ENCODE results near the gene PIK3C3. TPM values are rescaled to one million over a fixed set of nuclear protein-coding genes. Genes with fewer than 3 reads are reported as not detected.

Gene PIK3C3
- polyA plus RNA-seq, 1 experiment = 77.5 TPM

GRCh38 chr18:41932899-41933298 lies 22.1 kb upstream of the PIK3C3 start:
- no peak overlapping the region for H3K27ac ChIP-seq (ENCODE audit: low read depth, low read length)
- no peak overlapping the region for H3K4me3 ChIP-seq (ENCODE audit: low read depth, low read length)
- DNase-seq (ENCODE audit: low read depth, low spot score) = no peak
- H3K9me3 ChIP-seq (ENCODE audit: control insufficient read depth, insufficient read depth, low read length) = no peaks in the 10 kb centered on the region
- POLR2A ChIA-PET = no interaction called here
- TF ChIP-seq CTCF (IDR thresholded peaks at IDR 0.05; ENCODE audit: low read depth, low read length) = no peak
- CTCF ChIA-PET = interaction anchor here (0.7 kb wide), 1 partner anchor 95 kb away, joined by 3 read pairs; no protein-coding TSS in a partner anchor
- no peaks in the 10 kb centered on the region for H3K27me3 ChIP-seq (ENCODE audit: control insufficient read depth, insufficient read depth, low read length)

- TF ChIP-seq CTCF (IDR thresholded peaks at IDR 0.05; ENCODE audit: low read depth, low read length) = no peak
- Histone ChIP-seq H3K4me3 (ENCODE audit: low read depth, low read length) (no peak overlapping the region), H3K27ac (ENCODE audit: low read depth, low read length) (no peak overlapping the region), H3K9me3 (ENCODE audit: control insufficient read depth, insufficient read depth, low read length) (no peaks in the 10 kb centered on the region), H3K27me3 (ENCODE audit: control insufficient read depth, insufficient read depth, low read length) (no peaks in the 10 kb centered on the region)
- POLR2A ChIA-PET = no interaction called here
- CTCF ChIA-PET = no interaction called here
- DNase-seq (ENCODE audit: low read depth, low spot score) = no peak
Observed at GRCh38 chr18:41933778-41934177, 21.3 kb upstream of the PIK3C3 start.

- no peaks in the 10 kb centered on the region for H3K9me3 ChIP-seq (ENCODE audit: control insufficient read depth, insufficient read depth, low read length)
- no peak overlapping the region for H3K4me3 ChIP-seq (ENCODE audit: low read depth, low read length)
- H3K27me3 ChIP-seq (ENCODE audit: control insufficient read depth, insufficient read depth, low read length) = no peaks in the 10 kb centered on the region
- no peak for TF ChIP-seq CTCF (IDR thresholded peaks at IDR 0.05; ENCODE audit: low read depth, low read length)
- no peak for DNase-seq (ENCODE audit: low read depth, low spot score)
- peak overlapping the region; percentile 41 for H3K27ac ChIP-seq (ENCODE audit: low read depth, low read length)
- ChIA-PET POLR2A (interaction anchor here (1.8 kb wide), 1 partner anchor 18 kb away, joined by 6 read pairs; the partner anchor contains the start of gene PIK3C3), CTCF (no interaction called here)
Observed at GRCh38 chr18:41936471-41937134, 18.4 kb upstream of the PIK3C3 start.

- peak overlapping the region; percentile 90 for H3K27ac ChIP-seq (ENCODE audit: low read depth, low read length)
Observed at GRCh38 chr18:41938445-41938844, 16.6 kb upstream of the PIK3C3 start.

More at GRCh38 chr18:41938445-41938844, 16.6 kb upstream of the PIK3C3 start:
- Histone ChIP-seq H3K9me3 (ENCODE audit: control insufficient read depth, insufficient read depth, low read length) (no peaks in the 10 kb centered on the region), H3K4me3 (ENCODE audit: low read depth, low read length) (no peak overlapping the region), H3K27me3 (ENCODE audit: control insufficient read depth, insufficient read depth, low read length) (no peaks in the 10 kb centered on the region)
- CTCF ChIA-PET = interaction anchor here (1.0 kb wide), 1 partner anchor 89 kb away, joined by 4 read pairs; no protein-coding TSS in a partner anchor
- POLR2A ChIA-PET = interaction anchor here (0.5 kb wide), 1 partner anchor 29 kb away, joined by 3 read pairs; no protein-coding TSS in a partner anchor
- TF ChIP-seq CTCF (IDR thresholded peaks at IDR 0.05; ENCODE audit: low read depth, low read length) = peak; percentile 51
- peak; percentile 86 for DNase-seq (ENCODE audit: low read depth, low spot score)

All from AG04450 (cell line).